Right renal cortex interstitium (tissue), 3 donors: ENCODE measurements around the gene SIGLEC11. TPM values are rescaled to one million over a fixed set of nuclear protein-coding genes. Genes with fewer than 3 reads are reported as not detected.
"Not testable (repeated sequence)": the region's sequence is repeated elsewhere in the genome, so short reads cannot be mapped to it uniquely, and the experiment has no call there.

ENCODE experiments used
- DNase-seq, 3 donors: peaks; one replicate each; pipeline ENCODE4 v3.0.0-alpha.2; 2013; ENCODE audit warnings: low read depth in 3 of 3, low spot score in 2 of 3
- polyA plus RNA-seq, 3 donors: library from polyadenylated mRNA; unstranded; fragments of 120-200 nt; gene quantifications; one replicate each; pipeline ENCODE4 v1.2.1, GENCODE V29; 2013; ENCODE audit not compliant: insufficient read length in 3 of 3

SIGLEC11 gene
- polyA plus RNA-seq, 3 donors: 3.9 to 4.8 (median 4.6) TPM

DNA sequence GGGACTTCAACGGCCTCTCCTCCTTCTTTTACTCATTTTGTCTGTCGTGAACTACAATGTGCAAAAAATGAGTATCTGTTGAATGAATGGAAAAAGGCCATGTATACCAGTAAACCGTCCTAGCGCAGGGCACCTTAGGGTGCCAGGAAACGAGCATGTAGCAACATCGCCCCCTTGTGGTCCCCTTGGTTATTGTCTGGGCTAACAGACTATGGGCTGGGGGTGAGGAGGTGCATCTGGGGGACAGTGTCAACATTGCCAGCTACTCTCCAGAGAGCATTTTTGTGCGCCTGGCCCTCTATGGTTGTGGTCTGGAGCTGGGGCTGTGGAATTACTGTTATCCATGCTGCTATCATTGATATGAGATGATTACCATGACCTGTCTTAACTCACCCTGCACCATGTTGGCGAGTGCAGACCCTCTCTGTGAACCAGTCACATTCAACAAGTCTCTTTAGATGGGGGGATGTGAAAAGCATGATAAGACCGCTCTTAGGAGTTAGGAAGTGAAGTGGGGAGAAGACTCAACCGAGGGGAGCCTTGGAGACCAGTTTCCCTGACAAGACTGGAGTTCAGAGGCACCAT is 22.8 kb upstream of the SIGLEC11 start:
- DNase-seq: no peak

DNA sequence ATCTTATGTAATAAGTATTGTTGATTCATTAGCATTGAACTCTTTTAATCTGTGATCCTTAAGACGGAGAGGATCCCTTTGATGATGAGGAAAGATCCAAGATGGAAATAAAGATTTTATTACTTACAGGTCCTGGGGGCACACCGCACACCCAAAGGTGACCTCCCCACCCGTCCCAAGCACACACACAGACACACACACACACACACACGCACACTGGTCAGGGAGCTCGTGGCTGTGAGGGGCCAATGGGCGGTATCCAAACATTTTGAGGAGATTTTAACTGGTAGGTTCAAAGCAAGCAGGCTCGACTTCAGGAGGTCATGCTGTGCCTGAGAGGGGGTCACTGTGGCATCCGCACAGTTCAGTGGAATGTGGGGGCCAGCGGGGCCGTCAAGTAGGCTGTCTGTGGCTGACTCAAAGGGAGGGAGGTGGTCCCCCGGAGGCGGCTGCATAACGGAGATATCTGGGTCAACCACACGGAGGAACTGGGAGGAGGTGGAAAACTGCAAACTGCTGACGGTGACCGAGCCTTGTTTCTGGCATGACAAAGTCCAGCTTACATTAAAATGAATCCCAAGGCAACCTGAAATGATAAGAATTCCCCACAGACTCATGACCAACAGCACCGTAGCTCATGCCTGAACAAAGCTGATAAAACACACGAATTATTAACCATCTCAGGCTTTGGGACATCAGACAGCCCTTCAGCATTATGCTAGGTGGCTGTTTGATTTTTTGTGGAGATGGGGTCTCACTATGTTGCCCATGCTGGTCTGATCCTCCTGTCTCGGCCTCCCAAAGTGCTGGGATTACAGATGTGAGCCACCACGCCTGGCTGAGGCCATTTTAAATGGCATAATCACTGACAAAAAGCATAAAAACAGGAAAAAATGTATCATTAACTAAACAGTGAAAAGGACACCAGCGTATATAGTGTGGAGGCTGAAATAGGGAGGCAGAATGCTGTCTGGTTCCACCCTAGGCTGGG is 20.9 kb upstream of the SIGLEC11 start:
- no peak for DNase-seq

DNA sequence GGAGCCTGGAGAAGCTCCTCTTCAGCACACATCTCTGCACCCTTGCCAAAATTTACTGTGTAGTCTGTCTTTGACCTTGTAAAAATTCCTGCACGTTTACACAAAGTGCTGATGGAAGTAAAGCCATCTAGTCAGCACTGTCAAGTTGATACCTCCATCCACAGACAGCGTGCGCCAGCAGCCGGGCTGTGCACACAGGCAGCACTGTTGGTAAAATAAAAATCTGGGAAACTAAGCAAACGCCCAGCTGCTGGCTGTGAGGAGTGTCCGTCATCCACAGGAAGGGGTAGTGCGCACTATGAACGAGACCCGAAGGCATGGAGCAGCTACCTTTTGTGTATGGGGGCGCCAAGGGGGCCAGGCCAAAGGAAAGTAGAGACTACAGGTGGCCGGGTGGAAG is 17.4 kb upstream of the SIGLEC11 start:
- no peak for DNase-seq

DNA sequence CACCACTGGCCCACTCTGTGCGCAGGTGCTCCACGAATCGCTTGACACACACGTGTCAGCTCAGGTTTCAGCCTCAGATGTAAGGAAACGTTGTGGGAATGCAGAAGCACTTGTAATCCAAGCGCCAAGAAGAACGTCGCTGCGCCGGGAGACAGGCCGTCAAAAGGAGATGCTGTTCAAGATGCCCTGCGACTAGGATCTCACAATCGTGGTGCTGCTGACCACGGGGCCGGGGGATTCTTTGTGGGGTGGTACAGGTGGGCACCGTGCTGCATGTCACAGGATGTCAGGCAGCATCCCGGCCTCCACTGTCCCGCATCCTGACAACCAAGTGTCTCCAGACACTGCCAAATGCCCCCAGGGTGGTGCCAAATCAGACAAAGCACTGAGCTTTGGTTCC is 16.9 kb upstream of the SIGLEC11 start:
- DNase-seq: no peak

DNA sequence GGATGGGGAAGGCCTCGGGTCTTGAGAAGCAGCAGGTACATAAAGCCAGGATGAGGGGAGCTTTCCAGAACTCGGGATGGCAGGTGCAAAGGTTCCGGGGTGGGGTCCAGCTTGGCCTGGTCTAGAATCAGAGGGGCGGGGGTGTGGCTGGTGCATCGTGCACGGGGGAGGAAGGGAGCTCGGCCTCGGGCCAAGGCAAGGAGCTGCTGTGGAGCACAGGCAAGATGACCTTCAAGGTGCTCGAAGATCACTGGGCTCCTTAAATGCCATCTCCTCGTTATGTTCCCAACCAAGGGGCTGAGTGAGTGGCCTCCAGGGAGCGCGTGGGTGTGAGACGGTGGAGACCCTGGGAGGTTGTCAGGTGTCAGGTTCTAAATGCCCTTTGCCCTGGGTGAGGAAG is 16.1 kb upstream of the SIGLEC11 start:
- DNase-seq: no peak

DNA sequence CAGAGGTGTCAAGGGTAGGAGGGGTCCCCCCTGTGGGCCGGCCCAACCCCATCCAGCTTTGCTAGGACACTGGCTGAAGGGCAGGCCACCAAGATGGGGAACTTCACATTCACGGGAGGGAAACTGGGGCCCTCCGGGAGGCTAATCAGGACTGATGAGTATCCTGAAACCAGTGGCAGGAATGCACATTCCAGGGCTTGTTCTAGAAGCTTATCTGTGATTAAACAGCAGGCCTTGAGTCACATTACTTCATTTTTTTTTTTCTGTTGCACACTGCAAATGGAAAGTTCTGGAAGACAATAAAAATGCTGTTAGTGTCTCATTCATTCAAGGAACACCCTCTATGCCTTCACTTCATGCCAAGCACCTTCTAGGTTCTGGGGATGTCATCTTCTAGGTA is 15.5 kb upstream of the SIGLEC11 start:
- DNase-seq: no peak

DNA sequence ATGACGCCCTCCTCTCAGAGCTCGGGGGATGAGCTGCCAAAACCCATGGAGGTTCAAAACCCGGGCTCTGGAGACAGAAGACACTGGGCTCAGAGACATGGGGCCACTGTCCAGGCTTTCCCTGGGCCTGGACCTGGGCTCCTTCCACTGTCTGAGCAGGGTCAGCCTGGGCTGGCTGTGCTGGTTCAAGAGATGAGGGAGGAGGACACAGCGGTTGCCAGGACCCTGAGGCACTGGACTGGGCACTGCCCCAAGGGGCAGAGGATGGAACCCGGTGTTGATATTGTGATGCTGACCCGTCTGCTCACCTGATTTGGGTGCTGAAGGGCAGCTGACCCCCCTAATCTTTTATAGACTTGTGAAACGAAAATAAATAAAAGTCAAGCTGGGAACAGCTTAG is 14.1 kb upstream of the SIGLEC11 start:
- no peak for DNase-seq

DNA sequence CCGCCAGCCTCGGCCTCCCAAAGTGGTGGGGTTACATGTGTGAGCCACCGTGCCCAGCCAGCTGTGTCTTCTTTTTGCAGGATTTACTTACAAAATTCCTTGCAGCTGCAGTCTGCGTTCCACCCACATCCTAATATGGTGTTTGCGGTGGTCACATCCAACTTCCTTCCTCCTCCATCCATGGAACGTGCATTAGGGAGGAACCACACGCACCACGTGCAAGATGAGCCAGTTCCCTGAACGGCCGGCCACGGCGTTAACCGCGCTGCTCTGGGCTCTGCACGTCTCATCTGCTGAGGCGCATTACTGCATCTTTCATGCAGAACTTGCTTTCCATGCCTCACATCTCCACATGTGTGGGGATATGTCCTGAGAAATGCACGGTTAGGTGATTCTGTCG is 13.0 kb upstream of the SIGLEC11 start:
- DNase-seq: no peak

DNA sequence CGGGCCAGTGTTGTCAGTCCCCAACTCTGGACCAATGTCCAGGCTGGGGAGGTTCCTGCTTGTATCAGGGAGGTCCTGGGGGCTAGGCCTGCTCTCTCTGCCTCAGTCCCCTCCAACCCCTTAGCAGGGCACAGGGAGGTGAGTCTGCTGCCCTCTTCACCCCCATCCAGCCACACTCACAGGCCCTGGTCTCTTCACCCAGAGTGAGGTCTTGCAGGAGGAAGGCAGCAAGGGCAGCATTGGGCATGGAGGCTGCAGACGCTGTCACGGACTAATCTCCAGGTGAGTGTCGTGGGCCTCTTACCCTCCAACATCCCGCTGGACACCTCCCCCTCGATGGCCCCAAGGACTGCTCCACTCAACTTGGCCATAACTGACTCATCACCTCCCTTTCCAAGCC is 11.9 kb upstream of the SIGLEC11 start:
- DNase-seq: no peak

DNA sequence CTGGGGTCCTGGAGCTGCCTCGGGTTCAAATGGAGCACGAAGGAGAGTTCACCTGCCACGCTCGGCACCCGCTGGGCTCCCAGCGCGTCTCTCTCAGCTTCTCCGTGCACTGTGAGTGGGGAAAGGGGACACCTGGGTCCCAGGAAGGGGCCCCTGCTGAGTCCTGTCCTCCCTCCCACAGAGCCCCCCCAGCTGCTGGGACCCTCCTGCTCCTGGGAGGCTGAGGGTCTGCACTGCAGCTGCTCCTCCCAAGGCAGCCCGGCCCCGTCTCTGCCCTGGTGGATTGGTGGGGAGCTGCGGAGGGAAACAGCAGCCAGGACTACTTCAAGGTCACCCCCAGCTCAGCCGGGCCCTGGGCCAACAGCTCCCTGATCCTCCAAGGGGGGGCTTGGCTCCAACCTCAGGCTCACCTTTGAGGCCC is 11.0 kb upstream of the SIGLEC11 start:
- DNase-seq: no peak

DNA sequence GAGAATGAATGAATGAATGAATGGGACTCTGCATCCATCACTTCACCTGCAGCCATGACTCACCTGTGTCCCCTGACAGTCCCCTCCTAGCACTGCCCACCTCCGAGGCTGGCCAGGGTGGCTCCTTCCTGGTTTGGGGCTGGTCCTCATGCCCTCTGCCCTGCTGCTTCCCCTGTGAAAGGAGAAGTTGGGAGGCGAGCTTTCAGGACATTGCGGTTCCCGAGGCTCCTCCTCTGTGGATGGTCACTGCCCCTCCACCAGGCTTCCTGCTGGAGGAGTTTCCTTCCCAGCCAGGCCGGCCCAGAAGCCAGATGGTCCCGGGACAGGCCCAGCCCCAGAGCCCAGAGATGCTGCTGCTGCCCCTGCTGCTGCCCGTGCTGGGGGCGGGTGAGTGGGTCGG is 8.4 kb upstream of the SIGLEC11 start:
- DNase-seq: not testable (repeated sequence)

DNA sequence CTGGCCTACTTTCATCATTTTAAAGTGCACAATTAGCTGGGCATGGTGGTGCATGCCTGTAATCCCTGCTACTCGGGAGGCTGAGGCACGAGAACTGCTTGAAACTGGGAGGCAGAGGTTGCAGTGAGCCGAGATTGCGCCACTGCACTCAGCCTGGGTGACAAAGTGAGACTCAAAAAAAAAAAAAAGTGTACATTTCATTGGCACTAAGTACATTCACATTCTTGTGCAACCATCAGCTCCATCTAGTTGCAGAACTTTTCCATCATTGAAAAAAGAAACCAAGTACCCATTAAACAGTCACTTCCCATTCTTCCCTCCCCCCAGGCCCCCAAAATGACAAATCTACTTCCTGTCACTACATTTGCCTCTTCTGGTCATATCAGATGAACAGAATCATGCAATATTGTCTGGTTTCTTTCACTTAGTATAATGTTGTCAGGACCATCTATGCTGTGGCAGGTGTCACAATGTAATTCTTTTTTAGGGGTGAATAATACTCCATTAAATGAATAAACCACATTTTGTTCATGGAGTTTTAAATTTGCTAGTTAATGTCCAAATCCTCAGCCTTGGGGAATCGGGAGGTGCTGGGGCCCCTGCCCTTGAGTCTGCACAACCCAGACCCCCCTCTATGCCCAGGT is 7.4 kb upstream of the SIGLEC11 start:
- DNase-seq: no peak

DNA sequence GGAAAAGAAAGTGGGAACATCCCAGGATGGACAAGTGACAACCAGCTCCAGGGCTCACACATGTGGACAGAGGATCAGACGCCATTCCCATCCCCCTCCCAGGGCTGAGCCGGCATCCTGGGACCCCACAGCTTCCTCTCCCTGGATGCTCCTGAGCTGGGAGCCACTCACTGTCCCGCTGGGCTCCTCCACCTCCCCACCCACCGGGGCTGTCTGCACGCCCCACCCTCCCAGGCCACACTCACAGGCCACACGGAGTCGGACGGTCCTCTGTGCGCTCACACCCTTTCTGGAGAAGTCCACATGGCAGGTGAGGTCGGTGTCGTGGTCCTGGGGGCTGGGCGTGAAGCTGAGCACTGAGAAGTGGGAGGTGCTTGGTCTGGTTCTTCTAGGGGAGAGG is 1.1 kb downstream of the SIGLEC11 start:
- not testable (repeated sequence) for DNase-seq

DNA sequence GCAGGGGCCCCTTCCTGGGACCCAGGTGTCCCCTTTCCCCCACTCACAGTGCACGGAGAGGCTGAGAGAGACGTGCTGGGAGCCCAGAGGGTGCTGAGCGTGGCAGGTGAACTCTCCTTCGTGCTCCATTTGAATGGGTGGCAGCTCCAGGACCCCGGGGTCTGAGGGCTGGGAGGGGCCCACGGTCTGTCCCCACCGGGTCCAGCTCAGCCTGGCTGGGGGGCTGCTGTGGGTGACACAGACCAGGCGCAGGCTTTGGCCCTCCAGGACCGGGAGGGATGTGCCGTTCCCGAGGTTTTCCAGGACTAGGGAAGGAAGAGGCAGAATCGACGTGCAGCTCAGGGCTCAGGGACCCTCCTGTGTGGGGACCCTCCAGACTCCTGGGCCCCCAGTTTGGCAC is 2.4 kb downstream of the SIGLEC11 start:
- DNase-seq: not testable (repeated sequence)

DNA sequence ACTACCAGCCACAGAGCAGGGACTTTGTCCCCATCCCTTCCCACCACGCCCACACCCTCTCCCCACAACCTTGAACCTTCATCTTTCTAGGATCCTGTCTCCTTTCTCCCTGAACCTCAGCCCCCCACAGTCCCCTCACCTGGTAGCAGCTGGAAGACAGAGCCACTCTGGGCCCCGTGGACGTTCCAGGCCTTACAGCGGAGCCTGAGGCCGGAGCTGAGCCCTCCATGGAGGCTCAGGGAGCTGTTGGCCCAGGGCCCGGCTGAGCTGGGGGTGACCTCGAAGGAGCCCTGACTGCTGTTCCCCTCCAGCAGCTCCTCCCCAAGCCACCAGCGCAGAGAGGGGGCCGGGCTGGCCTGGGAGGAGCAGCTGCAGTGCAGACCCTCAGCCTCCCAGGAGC is 2.8 kb downstream of the SIGLEC11 start:
- DNase-seq: not testable (repeated sequence)

DNA sequence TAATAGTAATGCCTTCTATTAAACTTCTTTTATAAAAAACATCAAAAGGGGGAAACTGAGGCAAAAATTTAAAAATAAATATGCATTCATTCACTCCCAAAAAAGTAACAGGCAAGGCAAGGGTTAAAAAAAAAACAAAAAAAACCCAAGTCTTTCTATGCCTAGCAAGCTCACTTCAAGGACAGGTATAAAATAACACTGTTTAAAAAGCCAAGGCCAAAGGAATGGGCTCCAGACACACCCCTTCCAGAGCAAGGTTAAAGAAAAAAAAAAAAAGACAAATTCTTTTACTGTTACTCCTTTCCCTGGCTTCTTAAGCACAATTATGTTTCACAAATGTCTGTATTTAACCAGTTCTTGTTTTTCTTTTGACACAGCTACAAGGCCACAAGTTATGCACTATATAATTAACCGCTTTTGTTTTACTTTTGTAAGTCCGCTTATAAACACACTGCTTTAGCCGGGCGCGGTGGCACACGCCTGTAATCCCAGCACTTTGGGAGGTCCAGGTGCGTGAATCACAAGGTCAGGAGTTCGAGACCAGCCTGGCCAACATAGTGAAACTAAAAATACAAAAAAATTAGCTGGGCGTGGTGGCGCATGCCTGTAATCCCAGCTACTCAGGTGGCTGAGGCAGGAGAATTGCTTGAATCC is 3.6 kb downstream of the SIGLEC11 start:
- DNase-seq: no peak

DNA sequence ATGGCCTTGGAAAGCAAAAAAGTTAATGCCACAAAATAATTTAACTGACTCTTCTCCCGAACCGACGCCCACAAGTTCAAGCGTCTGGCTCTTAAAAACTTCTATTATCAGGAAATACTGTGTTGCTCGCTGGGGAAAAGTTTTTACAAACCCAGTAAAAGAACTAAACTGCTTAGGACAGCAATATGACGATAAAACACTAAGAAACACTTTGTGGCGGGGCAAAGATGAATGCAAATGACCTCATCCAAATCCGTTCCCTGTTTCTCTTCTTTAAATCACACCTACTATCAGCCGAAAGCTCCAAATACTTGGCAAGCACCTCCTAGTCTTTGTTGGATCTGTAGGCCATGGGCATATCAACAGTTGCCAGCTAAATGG is 4.9 kb downstream of the SIGLEC11 start:
- no peak for DNase-seq

DNA sequence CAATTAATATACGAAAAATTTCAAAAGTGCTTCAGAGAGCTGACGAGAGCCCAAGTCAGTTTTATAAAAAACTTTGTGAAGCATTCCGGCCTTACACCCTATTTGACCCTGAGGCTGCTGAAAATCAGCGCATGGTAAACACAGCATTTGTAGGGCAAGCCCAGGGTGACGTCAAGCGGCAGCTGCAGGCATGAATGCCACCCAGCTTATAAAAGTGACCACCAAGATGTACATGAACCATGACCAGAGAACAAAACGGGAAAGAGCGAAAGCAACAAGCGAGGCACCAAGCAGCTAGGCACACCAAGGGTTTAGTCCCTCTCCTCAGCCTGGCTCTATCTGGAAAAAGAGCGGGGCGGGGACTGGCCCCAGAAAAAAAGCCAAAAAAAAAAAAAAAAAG is 6.0 kb downstream of the SIGLEC11 start:
- no peak for DNase-seq

DNA sequence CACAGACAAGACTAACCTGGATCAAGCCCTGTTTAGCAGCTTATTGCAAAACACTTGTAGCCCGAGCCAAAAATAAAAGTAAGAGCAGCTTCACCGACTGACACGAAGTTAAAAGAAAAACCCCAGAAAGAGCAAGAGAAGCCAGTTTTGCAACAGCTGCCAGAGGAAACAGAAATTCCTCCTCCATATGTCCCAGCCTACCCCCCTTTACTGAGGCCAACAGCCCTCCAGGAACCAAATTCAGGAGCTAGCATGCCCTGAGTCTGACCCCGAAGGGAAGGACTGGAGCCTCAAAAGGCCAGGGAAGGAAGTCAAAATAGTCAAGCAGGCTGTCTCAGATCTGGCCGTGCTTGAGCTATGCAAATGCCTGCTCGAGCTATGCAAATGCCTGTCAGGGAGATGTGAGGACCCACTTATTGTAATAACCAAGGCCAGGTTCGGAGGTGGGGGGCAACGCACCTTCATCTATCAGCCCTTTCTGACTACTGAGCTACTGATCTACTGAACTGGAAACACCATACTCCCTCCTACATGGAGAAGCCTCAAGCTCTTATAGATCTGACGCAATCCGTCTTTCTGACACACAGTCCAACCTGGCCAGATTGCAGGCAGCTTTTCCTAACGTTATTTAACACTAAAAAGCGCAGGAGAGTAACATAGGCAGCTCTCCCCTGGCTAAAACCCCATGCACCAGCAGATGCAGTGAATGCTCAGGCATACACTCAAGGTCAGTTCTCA is 6.7 kb downstream of the SIGLEC11 start:
- no peak for DNase-seq

DNA sequence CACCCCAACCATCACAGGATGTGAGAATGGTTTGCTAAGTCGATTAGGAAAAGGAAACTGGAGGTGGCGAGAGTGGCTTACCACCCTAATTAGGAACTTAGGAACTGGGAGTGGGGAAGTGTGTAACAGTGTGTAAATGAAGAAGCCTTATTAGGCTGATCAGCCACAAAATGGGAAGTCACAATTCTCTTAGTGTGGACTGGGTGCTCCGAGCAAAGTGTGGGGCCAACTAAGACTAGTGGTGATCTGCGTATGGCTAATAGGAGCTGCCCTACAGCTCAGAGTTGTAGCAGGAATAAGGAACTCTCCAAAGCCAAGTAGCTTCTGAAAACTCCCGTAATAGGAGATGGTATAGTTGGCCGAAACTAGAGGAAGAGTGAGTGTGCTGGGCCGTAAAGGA is 7.6 kb downstream of the SIGLEC11 start:
- DNase-seq: no peak

DNA sequence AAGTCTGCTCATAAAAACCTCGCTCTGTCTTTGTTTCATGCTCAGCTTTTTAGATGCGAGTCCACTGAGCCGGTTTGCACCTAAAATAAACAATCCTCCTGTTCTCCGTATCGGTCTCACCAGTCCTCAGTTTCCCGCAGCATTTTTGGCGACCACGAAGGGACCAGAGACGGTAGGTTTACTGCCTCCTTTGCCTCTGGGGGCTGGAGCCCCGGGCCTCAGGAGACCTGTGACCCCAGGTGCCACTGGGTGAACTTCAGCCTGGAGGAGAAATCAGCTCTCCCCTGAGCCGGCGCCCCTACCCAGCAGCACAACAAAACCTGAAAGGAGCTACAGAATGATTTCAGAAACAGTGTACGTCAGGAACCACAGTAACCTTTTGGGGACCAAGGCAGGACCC is 8.1 kb downstream of the SIGLEC11 start:
- DNase-seq: no peak
